SK-N-SH treated with all-trans-retinoic acid at 6 μM for 48 hours (cell line): ENCODE results near the gene PRR5.

ENCODE experiments used
- ATAC-seq: fragments of 200-7000 bp; cut with Tn5 transposase; 3 replicates; pipeline ENCODE4 v1.9.1; 2020; ENCODE audit warnings: mild to moderate bottlenecking, moderate library complexity
- ARNTL ChIP-seq: fragments of 450-650 bp; formaldehyde crosslinking; IDR thresholded peaks from 2 replicates; pipeline ENCODE4 v1.5.0; 2020; ENCODE audit warnings: low read depth, mild to moderate bottlenecking, moderate library complexity, borderline replicate concordance
- BACH2 ChIP-seq: fragments of 250-450 bp; sonication (Bioruptor Pico); IDR thresholded peaks from 2 replicates; pipeline ENCODE4 v1.9.0; 2021; ENCODE audit warnings: mild to moderate bottlenecking, borderline replicate concordance
- CSDC2 ChIP-seq: fragments of 250-450 bp; sonication (Bioruptor Pico); IDR thresholded peaks from 2 replicates; pipeline ENCODE4 v1.5.0; 2020; ENCODE audit warnings: mild to moderate bottlenecking, moderate library complexity
- ESRRG ChIP-seq: fragments of 250-450 bp; sonication (Bioruptor Pico); IDR thresholded peaks from 2 replicates; pipeline ENCODE4 v1.6.1; 2021; ENCODE audit warnings: mild to moderate bottlenecking
- GLIS3 ChIP-seq: fragments of 250-450 bp; sonication (Bioruptor Pico); IDR thresholded peaks from 2 replicates; pipeline ENCODE4 v1.5.0; 2020; ENCODE audit warnings: mild to moderate bottlenecking, moderate library complexity
- ISL1 ChIP-seq: fragments of 250-450 bp; sonication (Bioruptor Pico); IDR thresholded peaks from 2 replicates; pipeline ENCODE4 v2.1.2; 2022; ENCODE audit warnings: mild to moderate bottlenecking, moderate library complexity
- OSR1 ChIP-seq: fragments of 250-450 bp; sonication (Bioruptor Pico); IDR thresholded peaks from 2 replicates; pipeline ENCODE4 v1.8.0; 2022; ENCODE audit warnings: moderate library complexity, mild to moderate bottlenecking, inconsistent platforms
- PPARA ChIP-seq: fragments of 250-450 bp; sonication (Bioruptor Pico); IDR thresholded peaks from 2 replicates; pipeline ENCODE4 v1.5.0; 2020; ENCODE audit warnings: mild to moderate bottlenecking, borderline replicate concordance
- RARB ChIP-seq: fragments of 250-450 bp; sonication (Bioruptor Pico); IDR thresholded peaks from 2 replicates; pipeline ENCODE4 v1.8.0; 2021; ENCODE audit warnings: mild to moderate bottlenecking, moderate library complexity
- SNAI2 ChIP-seq: fragments of 250-450 bp; sonication (Bioruptor Pico); IDR thresholded peaks from 2 replicates; pipeline ENCODE4 v1.5.0; 2020; ENCODE audit warnings: mild to moderate bottlenecking, moderate library complexity
- TCF4 ChIP-seq: fragments of 250-450 bp; sonication (Bioruptor Pico); IDR thresholded peaks from 2 replicates; pipeline ENCODE4 v1.8.0; 2021; ENCODE audit warnings: mild to moderate bottlenecking, moderate library complexity, borderline replicate concordance
- TOX ChIP-seq: fragments of 250-450 bp; sonication (Bioruptor Pico); IDR thresholded peaks from 2 replicates; pipeline ENCODE4 v1.8.0; 2021; ENCODE audit warnings: mild to moderate bottlenecking, moderate library complexity, borderline replicate concordance
- ZC3H10 ChIP-seq: fragments of 250-450 bp; sonication (Bioruptor Pico); IDR thresholded peaks from 2 replicates; pipeline ENCODE4 v1.5.1; 2021; ENCODE audit warnings: mild to moderate bottlenecking, moderate library complexity
- ZFP3 ChIP-seq: fragments of 250-450 bp; sonication (Bioruptor Pico); IDR thresholded peaks from 2 replicates; pipeline ENCODE4 v1.5.0; 2020; ENCODE audit warnings: mild to moderate bottlenecking, moderate library complexity
- ZFP30 ChIP-seq: fragments of 450-650 bp; formaldehyde crosslinking; IDR thresholded peaks from 2 replicates; pipeline ENCODE4 v1.5.0; 2022; ENCODE audit warnings: mild to moderate bottlenecking, moderate library complexity
- ZNF565 ChIP-seq: fragments of 450-650 bp; formaldehyde crosslinking; conservative IDR thresholded peaks from 2 replicates; pipeline ENCODE4 v1.5.0; 2020; ENCODE audit warnings: low read depth, mild to moderate bottlenecking, moderate library complexity
- ZNF70 ChIP-seq: fragments of 450-650 bp; formaldehyde crosslinking; IDR thresholded peaks from 2 replicates; pipeline ENCODE4 v1.5.0; 2020; ENCODE audit warnings: mild to moderate bottlenecking, moderate library complexity
- ZNF8 ChIP-seq: fragments of 450-650 bp; formaldehyde crosslinking; IDR thresholded peaks from 2 replicates; pipeline ENCODE4 v1.5.0; 2020; ENCODE audit warnings: mild to moderate bottlenecking, moderate library complexity
- TF ChIP-seq, protein P1 (sequence below): fragments of 250-450 bp; sonication (Bioruptor Pico); IDR thresholded peaks from 2 replicates; pipeline ENCODE4 v1.5.0; 2020; ENCODE audit warnings: mild to moderate bottlenecking, moderate library complexity
- TF ChIP-seq, protein P2 (sequence below): fragments of 250-450 bp; sonication (Bioruptor Pico); IDR thresholded peaks from 2 replicates; pipeline ENCODE4 v1.8.0; 2020; ENCODE audit warnings: mild to moderate bottlenecking, moderate library complexity, borderline replicate concordance
- TF ChIP-seq, protein P3 (sequence below): fragments of 250-450 bp; sonication (Bioruptor Pico); IDR thresholded peaks from 2 replicates; pipeline ENCODE4 v1.8.0; 2021; ENCODE audit warnings: low read depth, mild to moderate bottlenecking, moderate library complexity, borderline replicate concordance
- TF ChIP-seq, protein P4 (sequence below): fragments of 250-450 bp; sonication (Bioruptor Pico); IDR thresholded peaks from 2 replicates; pipeline ENCODE4 v1.5.1; 2020; ENCODE audit warnings: low read depth, mild to moderate bottlenecking, moderate library complexity

Gene PRR5

DNA sequence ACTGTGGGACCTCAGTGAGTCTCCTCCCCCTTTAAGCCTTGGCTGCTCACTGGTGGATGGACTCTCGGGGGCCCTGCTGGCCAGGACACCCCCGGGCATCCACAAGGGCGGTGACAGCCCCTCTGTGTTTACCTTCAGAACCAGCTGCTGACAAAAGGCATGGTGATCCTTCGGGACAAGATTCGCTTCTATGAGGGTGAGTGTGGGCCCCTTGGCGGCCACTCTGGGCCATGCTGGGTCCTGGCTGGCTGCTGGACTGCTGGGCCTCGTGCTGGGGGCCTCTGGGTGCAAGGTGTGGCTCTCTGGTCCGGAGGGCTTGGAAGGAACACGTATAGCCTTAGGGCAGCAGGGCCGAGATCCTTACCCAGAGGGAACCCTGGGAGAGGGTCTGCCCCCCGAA, 24.4 kb downstream of the PRR5 start (continued):
- TF ChIP-seq, protein P1, sequence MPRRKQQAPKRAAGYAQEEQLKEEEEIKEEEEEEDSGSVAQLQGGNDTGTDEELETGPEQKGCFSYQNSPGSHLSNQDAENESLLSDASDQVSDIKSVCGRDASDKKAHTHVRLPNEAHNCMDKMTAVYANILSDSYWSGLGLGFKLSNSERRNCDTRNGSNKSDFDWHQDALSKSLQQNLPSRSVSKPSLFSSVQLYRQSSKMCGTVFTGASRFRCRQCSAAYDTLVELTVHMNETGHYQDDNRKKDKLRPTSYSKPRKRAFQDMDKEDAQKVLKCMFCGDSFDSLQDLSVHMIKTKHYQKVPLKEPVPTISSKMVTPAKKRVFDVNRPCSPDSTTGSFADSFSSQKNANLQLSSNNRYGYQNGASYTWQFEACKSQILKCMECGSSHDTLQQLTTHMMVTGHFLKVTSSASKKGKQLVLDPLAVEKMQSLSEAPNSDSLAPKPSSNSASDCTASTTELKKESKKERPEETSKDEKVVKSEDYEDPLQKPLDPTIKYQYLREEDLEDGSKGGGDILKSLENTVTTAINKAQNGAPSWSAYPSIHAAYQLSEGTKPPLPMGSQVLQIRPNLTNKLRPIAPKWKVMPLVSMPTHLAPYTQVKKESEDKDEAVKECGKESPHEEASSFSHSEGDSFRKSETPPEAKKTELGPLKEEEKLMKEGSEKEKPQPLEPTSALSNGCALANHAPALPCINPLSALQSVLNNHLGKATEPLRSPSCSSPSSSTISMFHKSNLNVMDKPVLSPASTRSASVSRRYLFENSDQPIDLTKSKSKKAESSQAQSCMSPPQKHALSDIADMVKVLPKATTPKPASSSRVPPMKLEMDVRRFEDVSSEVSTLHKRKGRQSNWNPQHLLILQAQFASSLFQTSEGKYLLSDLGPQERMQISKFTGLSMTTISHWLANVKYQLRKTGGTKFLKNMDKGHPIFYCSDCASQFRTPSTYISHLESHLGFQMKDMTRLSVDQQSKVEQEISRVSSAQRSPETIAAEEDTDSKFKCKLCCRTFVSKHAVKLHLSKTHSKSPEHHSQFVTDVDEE (CRISPR knock-in tag), result no peak

DNA sequence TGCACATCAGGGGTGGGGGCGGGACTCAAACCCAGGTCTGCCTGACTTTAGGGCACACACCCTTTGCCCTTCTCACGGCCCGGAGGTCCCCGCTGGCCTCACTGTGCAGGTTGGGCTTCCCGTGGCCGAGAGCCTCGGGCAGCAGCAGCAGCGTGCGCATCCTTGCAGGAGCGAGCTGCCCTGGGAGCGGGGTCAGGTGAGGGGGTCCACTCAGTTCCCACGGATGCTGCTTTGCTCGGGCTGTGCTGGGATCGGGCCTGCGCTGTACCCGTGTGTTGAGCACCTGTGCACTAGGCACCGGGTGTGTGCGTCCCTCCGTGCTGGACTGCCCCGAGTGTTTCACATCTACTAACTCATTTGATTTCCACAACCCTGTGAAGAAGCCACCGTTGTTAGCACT, 25.1 kb downstream of the PRR5 start:
- ATAC-seq, result no peak
- TF ChIP-seq ZFP3 (CRISPR knock-in tag) (no peak), BACH2 (CRISPR knock-in tag) (no peak), TOX (CRISPR knock-in tag) (no peak), PPARA (CRISPR knock-in tag) (no peak), ZNF70 (no peak), TCF4 (no peak), ZNF8 (CRISPR knock-in tag) (no peak), RARB (CRISPR knock-in tag) (no peak), GLIS3 (no peak), OSR1 (CRISPR knock-in tag) (no peak), ISL1 (CRISPR knock-in tag) (no peak), SNAI2 (CRISPR knock-in tag) (no peak)
- TF ChIP-seq, protein P1 (CRISPR knock-in tag), result no peak
- TF ChIP-seq, protein P2, sequence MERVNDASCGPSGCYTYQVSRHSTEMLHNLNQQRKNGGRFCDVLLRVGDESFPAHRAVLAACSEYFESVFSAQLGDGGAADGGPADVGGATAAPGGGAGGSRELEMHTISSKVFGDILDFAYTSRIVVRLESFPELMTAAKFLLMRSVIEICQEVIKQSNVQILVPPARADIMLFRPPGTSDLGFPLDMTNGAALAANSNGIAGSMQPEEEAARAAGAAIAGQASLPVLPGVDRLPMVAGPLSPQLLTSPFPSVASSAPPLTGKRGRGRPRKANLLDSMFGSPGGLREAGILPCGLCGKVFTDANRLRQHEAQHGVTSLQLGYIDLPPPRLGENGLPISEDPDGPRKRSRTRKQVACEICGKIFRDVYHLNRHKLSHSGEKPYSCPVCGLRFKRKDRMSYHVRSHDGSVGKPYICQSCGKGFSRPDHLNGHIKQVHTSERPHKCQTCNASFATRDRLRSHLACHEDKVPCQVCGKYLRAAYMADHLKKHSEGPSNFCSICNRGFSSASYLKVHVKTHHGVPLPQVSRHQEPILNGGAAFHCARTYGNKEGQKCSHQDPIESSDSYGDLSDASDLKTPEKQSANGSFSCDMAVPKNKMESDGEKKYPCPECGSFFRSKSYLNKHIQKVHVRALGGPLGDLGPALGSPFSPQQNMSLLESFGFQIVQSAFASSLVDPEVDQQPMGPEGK (CRISPR knock-in tag), result no peak

DNA sequence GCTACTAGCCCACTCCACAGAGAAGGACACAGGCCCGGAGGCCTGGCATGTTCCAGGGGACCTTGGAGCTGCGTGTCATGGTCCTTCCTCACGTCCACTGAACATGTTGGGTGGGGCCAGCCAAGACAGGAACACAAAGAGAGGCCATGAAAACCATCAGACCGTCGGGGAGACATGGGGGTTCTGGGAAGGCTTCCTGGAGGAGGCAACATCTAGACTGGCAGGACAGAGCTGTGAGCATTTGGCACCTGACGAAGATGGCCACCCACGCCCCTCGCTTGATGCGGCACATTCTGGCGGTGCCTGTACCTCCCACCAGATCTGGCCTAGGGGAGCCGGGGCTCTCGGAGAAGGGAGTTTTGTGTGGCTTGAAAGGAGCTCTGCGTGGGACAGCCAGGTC, 25.7 kb downstream of the PRR5 start:
- ATAC-seq, result no peak
- no peak for TF ChIP-seq BACH2 (CRISPR knock-in tag)
- TF ChIP-seq OSR1 (CRISPR knock-in tag), result no peak
- no peak for TF ChIP-seq ARNTL (CRISPR knock-in tag)
- TF ChIP-seq PPARA (CRISPR knock-in tag), result no peak
- no peak for TF ChIP-seq ESRRG (CRISPR knock-in tag)
- TF ChIP-seq ISL1 (CRISPR knock-in tag), result no peak
- TF ChIP-seq ZFP30, result no peak
- no peak for TF ChIP-seq ZNF8 (CRISPR knock-in tag)
- TF ChIP-seq, protein P3, sequence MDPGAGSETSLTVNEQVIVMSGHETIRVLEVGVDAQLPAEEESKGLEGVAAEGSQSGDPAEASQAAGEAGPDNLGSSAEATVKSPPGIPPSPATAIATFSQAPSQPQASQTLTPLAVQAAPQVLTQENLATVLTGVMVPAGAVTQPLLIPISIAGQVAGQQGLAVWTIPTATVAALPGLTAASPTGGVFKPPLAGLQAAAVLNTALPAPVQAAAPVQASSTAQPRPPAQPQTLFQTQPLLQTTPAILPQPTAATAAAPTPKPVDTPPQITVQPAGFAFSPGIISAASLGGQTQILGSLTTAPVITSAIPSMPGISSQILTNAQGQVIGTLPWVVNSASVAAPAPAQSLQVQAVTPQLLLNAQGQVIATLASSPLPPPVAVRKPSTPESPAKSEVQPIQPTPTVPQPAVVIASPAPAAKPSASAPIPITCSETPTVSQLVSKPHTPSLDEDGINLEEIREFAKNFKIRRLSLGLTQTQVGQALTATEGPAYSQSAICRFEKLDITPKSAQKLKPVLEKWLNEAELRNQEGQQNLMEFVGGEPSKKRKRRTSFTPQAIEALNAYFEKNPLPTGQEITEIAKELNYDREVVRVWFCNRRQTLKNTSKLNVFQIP (CRISPR knock-in tag), result no peak
- TF ChIP-seq, protein P2 (CRISPR knock-in tag), result no peak
- TF ChIP-seq CSDC2 (CRISPR knock-in tag), result no peak
- TF ChIP-seq, protein P1 (CRISPR knock-in tag), result no peak
- TF ChIP-seq TCF4, result no peak
- TF ChIP-seq RARB (CRISPR knock-in tag), result no peak
- no peak for TF ChIP-seq ZC3H10 (CRISPR knock-in tag)
- TF ChIP-seq ZNF565 (CRISPR knock-in tag), result no peak
- TF ChIP-seq, protein P4, sequence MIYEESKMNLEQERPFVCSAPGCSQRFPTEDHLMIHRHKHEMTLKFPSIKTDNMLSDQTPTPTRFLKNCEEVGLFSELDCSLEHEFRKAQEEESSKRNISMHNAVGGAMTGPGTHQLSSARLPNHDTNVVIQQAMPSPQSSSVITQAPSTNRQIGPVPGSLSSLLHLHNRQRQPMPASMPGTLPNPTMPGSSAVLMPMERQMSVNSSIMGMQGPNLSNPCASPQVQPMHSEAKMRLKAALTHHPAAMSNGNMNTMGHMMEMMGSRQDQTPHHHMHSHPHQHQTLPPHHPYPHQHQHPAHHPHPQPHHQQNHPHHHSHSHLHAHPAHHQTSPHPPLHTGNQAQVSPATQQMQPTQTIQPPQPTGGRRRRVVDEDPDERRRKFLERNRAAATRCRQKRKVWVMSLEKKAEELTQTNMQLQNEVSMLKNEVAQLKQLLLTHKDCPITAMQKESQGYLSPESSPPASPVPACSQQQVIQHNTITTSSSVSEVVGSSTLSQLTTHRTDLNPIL, result no peak
